Limb (tissue), 2 donors: Measurements from ENCODE around the gene PLPPR2.
"Not testable (repeated sequence)": the region's sequence is repeated elsewhere in the genome, so short reads cannot be mapped to it uniquely, and the experiment has no call there.

Experiments used
- DNase-seq, 2 donors: peaks; one replicate each; pipeline ENCODE4 v3.0.0-alpha.2; 2016; ENCODE audit errors: extremely low spot score in 2 of 2

Gene PLPPR2

GRCh38 chr19:11339254-11340098 lies 15.8 kb upstream of the PLPPR2 start, which contains the start of gene RAB3D:
Gene RAB3D (minus strand): TSS chr19:11339657. CDS start chr19:11337399, 2,258 bp downstream.
- peak; percentile 93 to 96 for DNase-seq

GRCh38 chr19:11340099-11340467 lies 15.1 kb upstream of the PLPPR2 start:
- not testable (repeated sequence) for DNase-seq

- no peak for DNase-seq
These were observed 12.8 kb upstream of the PLPPR2 start for GRCh38 chr19:11342429-11342828.

- no peak for DNase-seq
These were observed 10.0 kb upstream of the PLPPR2 start for GRCh38 chr19:11345122-11345803.

- peak; percentile 95 to 96 for DNase-seq
These were observed 8.9 kb upstream of the PLPPR2 start, which contains the start of the genes CCDC159 and TMEM205 for GRCh38 chr19:11346104-11346940. Gene CCDC159 (plus strand): TSS chr19:11346519. CDS start chr19:11346607, 88 bp downstream. Gene TMEM205 (minus strand): TSS chr19:11346268. CDS start chr19:11345619, 649 bp downstream.

- no peak for DNase-seq
These were observed 7.6 kb upstream of the PLPPR2 start for GRCh38 chr19:11347546-11348039.

DNA sequence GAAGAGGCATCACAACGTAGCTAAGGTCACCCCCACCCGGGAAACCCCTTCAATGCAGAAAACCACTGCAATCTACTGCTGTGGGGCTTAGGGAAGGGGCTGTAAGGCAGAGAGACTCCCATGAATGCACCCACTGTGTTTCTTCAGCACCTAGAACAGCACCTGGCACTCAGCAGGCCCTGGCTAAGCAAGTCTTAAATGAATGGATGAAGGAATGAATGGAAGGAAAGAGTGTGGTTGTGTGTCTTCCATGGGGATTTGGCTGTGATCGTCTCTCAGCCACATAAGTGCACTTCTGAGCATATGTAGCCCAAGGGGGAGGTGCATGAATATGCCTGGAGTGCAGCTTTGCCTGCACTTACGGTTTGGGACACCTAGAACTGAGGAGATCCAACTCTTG lies 6.1 kb upstream of the PLPPR2 start:
- DNase-seq: no peak

GRCh38 chr19:11354102-11354501 lies 1.1 kb upstream of the PLPPR2 start:
- DNase-seq: not testable (repeated sequence)

- DNase-seq: no peak
These were observed 804 bp downstream of the PLPPR2 start for GRCh38 chr19:11356074-11356397.

DNA sequence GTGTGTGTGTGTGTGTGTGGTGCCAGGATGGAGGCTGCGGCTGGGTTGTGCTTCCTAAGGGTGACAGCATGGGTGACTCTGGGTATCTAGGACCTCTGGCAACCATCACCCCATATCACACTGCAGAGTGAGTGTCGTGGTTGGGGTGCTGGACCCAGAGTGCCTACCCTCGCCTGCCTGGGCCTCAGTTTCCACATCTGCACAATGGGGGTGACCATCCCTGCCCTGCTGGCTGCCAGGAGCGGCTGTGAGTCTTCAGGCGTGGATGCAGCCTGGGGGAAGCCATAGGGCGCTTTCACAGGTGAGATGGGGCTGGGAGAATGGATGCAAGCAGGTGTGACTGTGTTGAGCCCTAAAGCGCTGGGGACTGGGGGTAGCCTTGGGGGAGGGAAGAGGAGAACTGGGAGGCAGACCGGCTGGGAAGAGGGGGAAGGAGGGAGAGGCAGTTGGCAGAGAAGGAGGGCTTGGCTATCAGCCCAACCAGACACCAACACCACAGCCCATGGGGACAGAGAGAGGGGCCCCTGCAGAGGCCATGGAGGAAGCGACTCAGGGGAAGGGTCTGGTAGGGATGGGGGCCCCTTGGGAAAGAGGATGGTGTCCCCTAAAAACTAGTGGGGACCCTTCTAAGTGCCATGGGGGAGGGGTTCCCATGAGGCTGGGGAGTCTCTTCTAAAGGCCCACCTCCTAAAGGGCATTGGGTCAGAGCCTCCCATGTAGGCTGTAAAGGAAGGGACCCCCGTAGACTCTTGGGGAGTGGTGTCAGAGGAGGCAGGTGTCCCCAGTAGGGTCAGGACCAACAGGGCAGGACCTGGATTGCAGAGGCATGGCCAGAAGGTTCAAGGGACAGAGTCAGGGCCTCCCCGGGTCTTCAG lies 1.7 kb downstream of the PLPPR2 start:
- no peak for DNase-seq

DNA sequence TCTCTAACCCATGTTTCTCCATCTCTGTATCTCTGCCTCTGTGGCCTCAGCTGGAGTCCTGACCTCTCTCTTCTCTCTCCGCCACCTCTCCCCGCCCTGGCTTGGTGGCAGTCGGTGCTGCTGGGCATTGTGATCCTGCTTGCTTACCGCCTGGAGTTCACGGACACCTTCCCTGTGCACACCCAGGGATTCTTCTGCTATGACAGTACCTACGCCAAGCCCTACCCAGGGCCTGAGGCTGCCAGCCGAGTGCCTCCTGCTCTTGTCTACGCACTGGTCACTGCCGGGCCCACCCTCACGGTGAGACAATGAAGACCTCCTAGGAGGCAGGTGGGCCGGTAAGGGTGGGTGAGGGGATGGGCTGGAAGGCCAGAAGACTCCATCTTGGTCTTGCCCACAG lies 4.2 kb downstream of the PLPPR2 start:
- no peak for DNase-seq

DNA sequence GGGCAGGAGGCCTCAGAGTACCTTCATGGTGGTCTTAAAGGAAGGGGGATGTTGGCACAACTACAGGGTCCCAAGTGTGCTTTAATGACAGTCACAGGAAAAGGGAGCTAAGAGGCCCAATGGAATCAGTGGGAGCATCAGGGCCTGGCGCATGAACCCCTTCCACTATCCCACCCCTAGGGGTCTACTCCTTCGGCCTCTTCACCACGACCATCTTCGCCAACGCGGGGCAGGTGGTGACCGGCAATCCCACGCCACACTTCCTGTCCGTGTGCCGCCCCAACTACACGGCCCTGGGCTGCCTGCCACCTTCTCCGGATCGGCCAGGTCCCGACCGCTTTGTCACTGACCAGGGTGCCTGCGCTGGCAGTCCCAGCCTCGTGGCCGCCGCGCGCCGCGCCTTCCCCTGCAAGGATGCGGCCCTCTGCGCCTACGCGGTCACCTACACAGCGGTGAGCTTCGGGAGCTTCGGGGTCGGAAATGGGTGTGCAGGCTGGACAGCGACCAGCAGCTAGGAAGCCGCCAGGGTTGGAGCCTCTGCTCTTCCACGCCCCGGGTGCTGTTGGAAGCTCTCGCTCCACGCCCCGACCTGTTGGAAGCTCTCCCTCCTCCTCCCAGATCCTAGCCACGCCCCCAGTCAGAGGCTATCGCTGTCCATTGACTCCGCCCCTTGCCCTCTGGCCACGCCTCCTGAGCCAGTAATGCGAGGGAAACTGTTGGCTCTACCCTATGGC lies 6.0 kb downstream of the PLPPR2 start:
- no peak for DNase-seq

GRCh38 chr19:11361771-11362731 lies 6.8 kb downstream of the PLPPR2 start:
- no peak for DNase-seq

- no peak for DNase-seq
These were observed 8.6 kb downstream of the PLPPR2 start for GRCh38 chr19:11363881-11364280.

DNA sequence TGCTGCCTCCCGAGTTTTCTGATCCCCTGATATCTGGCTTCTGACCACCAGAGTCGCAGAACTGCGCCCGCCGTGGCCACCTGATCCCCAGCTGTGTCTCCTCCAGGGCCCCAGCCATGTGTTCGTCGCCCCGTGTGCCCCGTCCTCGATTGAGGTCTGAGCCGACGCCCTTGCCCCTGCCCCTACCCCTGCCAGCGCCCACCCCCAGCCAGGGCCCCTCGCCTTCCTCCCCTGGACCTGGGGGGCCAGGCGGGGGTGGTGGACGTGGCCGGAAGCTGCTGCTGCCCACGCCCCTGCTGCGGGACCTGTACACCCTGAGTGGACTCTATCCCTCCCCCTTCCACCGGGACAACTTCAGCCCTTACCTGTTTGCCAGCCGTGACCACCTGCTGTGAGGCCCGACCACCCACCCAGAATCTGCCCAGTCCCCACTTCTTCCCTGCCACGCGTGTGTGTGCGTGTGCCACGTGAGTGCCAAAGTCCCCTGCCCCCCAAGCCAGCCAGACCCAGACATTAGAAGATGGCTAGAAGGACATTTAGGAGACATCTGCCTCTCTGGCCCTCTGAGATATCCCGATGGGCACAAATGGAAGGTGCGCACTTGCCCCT lies 9.2 kb downstream of the PLPPR2 start:
- DNase-seq: no peak

GRCh38 chr19:11364935-11365334 lies 9.7 kb downstream of the PLPPR2 start:
- no peak for DNase-seq

DNA sequence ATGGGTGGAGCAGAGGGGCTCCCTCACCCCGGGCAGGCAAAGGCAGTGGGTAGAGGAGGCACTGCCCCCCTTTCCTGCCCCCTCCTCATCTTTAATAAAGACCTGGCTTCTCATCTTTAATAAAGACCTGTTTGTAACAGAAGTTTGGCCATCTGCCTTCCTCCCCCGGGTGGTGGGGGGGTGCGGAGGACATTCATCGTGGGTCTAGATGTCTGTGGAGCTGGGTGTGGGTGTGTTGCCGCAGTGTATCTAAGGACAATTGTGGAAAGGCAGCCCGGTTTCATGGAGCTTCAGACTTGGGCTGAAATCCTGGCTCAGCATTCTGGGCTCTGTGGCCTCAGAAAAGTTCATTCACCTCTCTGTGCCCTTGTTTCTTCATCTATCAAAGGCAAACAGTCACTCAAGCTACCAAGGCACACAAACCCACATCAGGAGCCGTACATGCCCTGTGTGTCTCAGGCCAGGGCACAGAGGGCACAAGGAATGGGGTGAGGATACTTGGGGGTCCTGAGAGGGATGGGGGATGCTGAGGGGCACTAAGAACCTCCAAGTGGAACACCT lies 10.4 kb downstream of the PLPPR2 start:
- DNase-seq: no peak

- DNase-seq: no peak
These were observed 12.3 kb downstream of the PLPPR2 start for GRCh38 chr19:11367528-11367927.
